Renal cortical epithelial cell (primary cell): ENCODE results near the gene GMPR2. TPM values are rescaled to one million over a fixed set of nuclear protein-coding genes. Genes with fewer than 3 reads are reported as not detected.
"Not testable (repeated sequence)": the region's sequence is repeated elsewhere in the genome, so short reads cannot be mapped to it uniquely, and the experiment has no call there.

Source experiments
- DNase-seq: peaks from one replicate; pipeline ENCODE4 v3.0.0-alpha.2; 2011; ENCODE audit warnings: low read depth
- total RNA-seq: library from RNA; depleted of rRNA; stranded (reverse); fragments of >200 nt; gene quantifications from 2 replicates; pipeline ENCODE4 v1.2.3, GENCODE V29; 2014

GMPR2 gene
- total RNA-seq, 1 donor from 2014 or later: 106 TPM

GRCh38 chr14:24202538-24202937 is 30.2 kb upstream of the GMPR2 start:
- not testable (repeated sequence) for DNase-seq

GRCh38 chr14:24203249-24203886 is 29.4 kb upstream of the GMPR2 start:
- not testable (repeated sequence) for DNase-seq

- DNase-seq: no peak
Measured at GRCh38 chr14:24204163-24205146, 28.3 kb upstream of the GMPR2 start.

DNA sequence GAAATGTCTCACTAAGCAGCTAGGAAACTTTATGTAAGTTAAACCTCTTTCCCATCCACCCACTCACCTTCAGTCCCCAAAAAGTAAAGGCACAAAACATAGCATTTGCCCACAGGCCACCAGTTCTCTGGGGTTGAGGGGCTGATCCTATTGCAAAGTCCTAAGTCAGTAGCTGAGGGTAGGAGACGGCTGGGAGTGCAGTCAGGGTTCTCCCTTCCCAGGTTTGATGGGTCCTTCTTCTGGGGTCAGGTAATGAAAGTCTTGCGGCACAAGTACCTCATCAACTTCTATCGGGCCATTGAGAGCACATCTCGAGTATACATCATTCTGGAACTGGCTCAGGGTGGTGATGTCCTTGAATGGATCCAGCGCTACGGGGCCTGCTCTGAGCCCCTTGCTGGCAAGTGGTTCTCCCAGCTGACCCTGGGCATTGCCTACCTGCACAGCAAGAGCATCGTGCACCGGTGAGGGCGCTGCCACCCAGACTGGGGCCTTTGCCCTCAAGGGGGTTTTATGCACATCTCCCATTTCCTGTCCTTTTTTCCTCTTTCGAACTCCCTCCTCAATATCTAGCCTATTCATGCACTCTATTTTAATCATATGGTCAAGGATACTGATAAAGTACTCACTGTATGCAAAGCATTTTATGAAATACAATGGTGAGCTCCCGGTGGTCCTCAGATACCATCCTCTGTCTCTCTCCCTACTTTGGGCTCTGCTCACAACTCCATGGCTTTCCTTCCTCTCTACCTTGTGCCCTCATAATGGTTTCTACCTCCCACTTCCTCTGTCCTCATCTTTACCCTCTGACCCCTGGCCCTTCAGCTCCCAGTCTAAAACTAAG is 26.2 kb upstream of the GMPR2 start:
- DNase-seq: no peak

GRCh38 chr14:24207104-24207551 is 25.6 kb upstream of the GMPR2 start:
- no peak for DNase-seq

- no peak for DNase-seq
Measured at GRCh38 chr14:24207625-24208024, 25.1 kb upstream of the GMPR2 start.

DNA sequence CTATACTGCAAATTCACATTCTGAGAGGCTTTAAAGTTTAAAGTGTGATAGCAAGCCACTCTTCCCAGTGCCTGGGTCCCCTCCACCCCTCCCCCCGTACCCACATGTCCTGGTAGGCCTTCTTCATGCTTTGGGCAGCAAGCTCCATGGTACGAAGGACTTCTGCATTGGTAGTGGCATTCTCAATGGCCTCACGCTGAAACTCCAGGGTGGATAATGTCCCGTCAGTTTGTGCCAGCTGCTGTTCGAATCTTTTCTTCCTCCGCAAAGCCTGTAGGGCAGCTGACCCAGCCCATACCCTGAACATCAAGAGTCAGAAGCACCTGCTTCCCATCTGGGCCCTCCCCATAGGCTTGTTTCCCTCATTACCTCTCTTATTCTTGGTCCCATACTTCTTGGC is 21.4 kb upstream of the GMPR2 start:
- DNase-seq: no peak

DNA sequence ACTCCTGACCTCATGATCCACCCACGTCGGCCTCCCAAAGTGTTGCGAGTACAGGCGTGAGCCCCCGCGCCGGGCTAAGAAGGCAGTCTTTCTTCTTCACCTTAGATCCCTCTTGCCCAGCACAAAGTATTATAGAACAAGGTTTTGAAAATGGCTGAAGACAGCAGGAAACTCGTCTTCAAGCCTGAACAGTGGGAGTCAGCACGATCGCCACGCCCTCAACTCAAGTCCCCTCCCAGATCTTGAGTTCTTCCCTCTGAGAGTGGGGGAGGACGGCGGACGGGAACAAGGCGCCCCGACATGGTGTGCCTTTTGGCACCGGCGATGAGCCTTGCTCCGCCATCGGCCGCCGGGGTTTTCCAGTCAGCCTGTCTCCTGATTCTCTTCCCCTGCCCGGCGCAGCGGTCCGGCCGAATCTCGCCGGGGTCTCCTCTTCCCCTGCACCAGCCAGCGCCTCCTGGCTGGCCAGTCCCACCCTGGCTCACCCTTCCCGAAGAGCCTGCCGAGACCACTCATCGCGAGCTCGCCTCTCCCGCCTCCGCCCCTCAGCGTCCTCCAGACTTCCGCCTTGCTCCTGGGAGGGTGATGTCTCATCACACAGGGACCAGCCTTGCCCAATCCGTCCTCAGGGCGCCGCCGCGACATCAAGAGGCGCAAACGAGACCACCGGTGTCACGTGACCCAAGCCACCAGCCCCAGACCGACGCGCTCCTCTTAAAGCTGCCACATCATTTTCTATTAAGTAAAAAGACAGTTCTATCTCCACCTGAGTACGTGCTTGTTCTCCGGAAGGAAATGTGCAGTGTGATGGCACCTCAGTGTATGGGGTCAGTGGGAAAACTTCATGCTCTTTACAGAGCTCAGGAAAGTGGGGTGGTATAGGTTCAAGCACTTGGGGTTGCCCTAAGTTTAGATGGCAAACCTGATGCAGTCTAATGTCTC is 19.5 kb upstream of the GMPR2 start, which contains the start of gene CHMP4A:
CHMP4A (minus strand) TSS at position 565 of the 942 bp plus-strand sequence; CDS start at position 516, 49 bp downstream.
- DNase-seq: peak; percentile 96

GRCh38 chr14:24213866-24214662 is 18.7 kb upstream of the GMPR2 start:
- DNase-seq: no peak

- DNase-seq: peak; percentile 79
Measured at GRCh38 chr14:24215495-24216344, 17.0 kb upstream of the GMPR2 start, which contains the start of gene MDP1. Gene MDP1, minus strand, starts transcription at chr14:24216066. Its CDS starts 111 bp downstream, at chr14:24215955.

- DNase-seq: no peak
Measured at GRCh38 chr14:24216345-24216699, 16.4 kb upstream of the GMPR2 start.

- DNase-seq: not testable (repeated sequence)
Measured at GRCh38 chr14:24216876-24217275, 15.9 kb upstream of the GMPR2 start.

DNA sequence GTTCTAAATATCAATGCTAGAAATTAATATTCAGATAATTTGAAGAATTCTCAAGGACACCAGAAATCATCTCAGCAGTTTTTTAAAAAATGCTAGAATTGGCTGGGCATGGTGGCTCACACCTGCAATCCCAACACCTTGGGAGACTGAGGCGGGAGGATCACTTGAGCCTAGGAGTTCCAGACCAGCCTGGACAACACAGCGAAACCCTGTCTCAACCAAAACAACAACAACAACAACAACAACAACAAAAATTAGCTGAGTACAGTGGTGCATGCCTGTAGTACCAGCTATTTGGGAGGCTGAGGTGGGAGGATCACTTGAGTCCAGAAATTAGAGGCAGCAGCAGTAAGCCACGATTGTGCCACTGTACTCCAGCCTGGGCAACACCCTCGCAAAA is 13.6 kb upstream of the GMPR2 start:
- no peak for DNase-seq

GRCh38 chr14:24219521-24219920 is 13.2 kb upstream of the GMPR2 start:
- no peak for DNase-seq

DNA sequence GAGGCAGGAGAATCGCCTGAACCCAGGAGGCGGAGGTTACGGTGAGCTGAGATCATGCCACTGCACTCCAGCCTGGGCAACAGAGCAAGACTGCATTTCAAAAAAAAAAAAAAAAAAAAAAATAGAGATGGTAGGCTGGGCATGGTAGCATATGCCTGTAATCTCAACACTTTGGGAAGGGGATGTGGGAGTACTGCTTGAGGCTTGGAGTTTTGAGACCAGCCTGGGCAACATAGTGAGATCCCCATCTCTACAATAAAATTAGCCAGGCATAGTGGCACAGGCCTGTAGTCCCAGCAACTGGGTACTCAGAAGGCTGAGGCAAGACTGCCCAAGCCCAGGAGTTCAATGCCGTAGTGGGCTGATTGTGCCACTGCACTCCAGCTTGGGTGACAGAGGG is 9.7 kb upstream of the GMPR2 start:
- not testable (repeated sequence) for DNase-seq

DNA sequence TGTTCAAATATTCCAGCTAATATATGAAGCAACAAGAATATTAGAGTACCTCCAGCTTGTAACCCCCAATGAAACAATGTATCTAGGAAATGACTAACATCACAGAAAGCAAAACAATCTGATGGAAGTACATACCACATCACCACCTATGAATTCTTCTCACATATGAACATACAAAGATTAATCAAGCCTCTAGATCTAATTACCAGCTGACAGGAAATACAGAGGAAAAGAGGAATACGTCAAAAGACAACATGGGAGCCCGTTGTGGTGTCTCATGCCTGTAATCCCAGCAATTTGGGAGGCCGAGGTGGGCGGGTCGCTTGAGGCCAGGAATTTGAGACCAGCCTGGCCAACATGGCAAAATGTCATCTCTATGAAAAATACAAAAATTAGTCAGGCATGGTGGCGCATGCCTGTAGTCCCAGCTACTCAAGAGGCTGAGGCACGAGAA is 8.1 kb upstream of the GMPR2 start:
- DNase-seq: peak; percentile 60

DNA sequence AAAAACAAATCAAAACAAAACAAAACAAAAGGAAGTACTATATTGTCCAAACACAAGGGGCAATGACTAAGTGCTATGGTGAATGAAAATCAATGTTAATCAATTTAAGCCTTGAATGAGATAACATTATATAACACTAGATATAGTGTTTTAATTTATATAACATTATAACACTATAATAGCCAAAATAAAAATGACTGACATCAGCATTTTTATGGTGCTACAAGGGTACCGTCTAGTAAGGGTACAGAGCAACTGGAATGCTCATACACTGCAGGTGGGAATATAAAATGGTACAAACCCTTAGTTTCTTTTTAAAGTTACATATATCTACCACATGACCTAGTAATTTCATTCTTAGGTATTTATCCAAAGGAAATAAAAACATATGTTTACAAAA is 6.3 kb upstream of the GMPR2 start:
- DNase-seq: no peak

- no peak for DNase-seq
Measured at GRCh38 chr14:24228902-24229301, 3.8 kb upstream of the GMPR2 start.
